Measurements from ENCODE around the gene CD58. TPM values are rescaled to one million over a fixed set of nuclear protein-coding genes. Genes with fewer than 3 reads are reported as not detected.

Gene CD58
- total and polyA plus RNA-seq, 11 donors = 19.6 to 45.8 (median 30.8) TPM

DNA sequence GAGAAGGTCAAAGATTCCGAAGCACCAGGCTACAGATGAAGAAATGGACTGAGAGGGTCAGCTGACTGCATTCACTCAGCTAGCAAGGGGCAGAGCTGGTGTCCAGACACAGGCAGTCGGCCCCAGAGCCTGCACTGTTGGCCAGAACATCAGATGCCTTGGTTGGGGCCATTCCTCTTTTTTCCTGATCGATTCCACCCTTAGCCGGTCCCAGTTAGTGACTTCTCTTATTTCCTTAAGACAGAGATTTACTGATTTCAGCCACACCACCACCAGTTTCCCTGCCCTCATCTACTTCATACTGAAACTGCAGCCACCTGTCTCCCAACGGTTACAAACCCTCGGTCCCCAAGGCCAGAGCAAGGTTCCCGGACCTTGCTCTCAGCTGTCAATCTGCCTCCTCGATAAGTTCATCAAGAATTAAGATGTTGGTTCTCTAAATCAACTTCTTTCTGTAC lies 11.5 kb downstream of the CD58 start:
- ATAC-seq = no peak
- no peak for TF ChIP-seq POLR2A (IDR thresholded peaks at IDR 0.05)
- TF ChIP-seq, protein P1, sequence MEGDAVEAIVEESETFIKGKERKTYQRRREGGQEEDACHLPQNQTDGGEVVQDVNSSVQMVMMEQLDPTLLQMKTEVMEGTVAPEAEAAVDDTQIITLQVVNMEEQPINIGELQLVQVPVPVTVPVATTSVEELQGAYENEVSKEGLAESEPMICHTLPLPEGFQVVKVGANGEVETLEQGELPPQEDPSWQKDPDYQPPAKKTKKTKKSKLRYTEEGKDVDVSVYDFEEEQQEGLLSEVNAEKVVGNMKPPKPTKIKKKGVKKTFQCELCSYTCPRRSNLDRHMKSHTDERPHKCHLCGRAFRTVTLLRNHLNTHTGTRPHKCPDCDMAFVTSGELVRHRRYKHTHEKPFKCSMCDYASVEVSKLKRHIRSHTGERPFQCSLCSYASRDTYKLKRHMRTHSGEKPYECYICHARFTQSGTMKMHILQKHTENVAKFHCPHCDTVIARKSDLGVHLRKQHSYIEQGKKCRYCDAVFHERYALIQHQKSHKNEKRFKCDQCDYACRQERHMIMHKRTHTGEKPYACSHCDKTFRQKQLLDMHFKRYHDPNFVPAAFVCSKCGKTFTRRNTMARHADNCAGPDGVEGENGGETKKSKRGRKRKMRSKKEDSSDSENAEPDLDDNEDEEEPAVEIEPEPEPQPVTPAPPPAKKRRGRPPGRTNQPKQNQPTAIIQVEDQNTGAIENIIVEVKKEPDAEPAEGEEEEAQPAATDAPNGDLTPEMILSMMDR (IDR thresholded peaks at IDR 0.05) = no peak
- DNase-seq = no peak
- peaks cover 0 to 8% (median 0%) of the 10 kb centered on the region in 9 donors for H3K36me3 ChIP-seq
- peaks cover 0 to 9% (median 0%) of the 10 kb centered on the region in 12 donors for H3K9me3 ChIP-seq
- H3K27ac ChIP-seq = no peak overlapping the region
- H3K4me3 ChIP-seq = no peak overlapping the region
- H3K4me1 ChIP-seq = peaks cover 0 to 83% (median 31%) of the 10 kb centered on the region in 12 donors
- intact Hi-C loops (cut with DNase I) = loop anchor here in 1 of 10 donors (5.0 kb wide), 1 partner anchor 57 kb away; no protein-coding TSS in a partner anchor
- WGBS, 4 donors = 82 to 88% (median 86%) methylated on average over 8 of the region's 8 CpGs
- H3K27me3 ChIP-seq = no peaks in the 10 kb centered on the region

DNA sequence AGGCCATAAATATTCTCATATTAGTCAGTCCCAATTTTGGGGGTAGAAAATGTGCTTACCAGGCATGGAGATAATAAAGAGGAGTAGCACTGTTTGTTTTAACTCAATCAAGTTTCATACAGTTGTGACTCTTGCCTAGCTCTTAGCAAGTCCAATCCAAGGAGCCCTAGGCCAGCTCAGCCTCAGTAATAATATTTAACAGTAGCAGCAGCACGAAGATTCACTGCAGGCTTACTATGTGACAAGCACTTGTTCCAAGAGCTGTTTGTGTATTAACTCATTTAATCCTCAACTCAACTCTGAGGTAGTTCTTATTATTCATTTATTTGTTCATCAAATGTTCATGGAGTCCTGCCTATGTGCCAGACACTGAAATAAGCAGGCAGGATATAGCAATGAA lies 12.3 kb downstream of the CD58 start:
- peaks cover 0 to 2% (median 0%) of the 10 kb centered on the region in 9 donors for H3K36me3 ChIP-seq

DNA sequence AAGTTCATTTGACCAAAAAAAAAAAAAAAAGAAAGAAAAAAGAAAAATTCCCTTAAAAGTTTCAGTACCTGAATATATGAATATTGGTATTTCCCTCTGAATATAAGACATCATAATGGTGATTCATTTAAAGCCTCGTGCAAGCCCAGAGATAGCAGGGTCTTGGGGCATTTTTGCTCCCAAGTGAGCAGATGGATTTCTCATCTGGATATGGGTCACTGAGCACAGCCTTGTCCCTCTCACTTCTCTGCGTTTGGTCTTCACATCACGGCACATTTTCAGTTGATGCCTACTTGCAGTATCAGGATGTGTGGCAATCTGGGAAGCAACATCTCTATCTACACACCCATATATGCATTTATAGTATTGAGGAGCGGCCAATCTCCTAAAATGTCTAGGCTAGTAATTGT lies 12.7 kb downstream of the CD58 start:
- peaks cover 0 to 91% (median 35%) of the 10 kb centered on the region in 12 donors for H3K4me1 ChIP-seq
- no peak for TF ChIP-seq POLR2A (IDR thresholded peaks at IDR 0.05)
- TF ChIP-seq, protein P1 (IDR thresholded peaks at IDR 0.05) = no peak
- intact Hi-C loops (cut with DNase I) = loop anchor here in 1 of 10 donors (5.0 kb wide), 1 partner anchor 56 kb away; no protein-coding TSS in a partner anchor

More for the DNA sequence above, 12.3 kb downstream of the CD58 start:
- ATAC-seq (no peak), DNase-seq (no peak)
- H3K4me3 ChIP-seq = no peak overlapping the region
- H3K4me1 ChIP-seq = peaks cover 0 to 87% (median 34%) of the 10 kb centered on the region in 12 donors
- intact Hi-C loops (cut with DNase I) = loop anchor here in 1 of 10 donors (5.0 kb wide), 1 partner anchor 56 kb away; no protein-coding TSS in a partner anchor
- 73 to 86% (median 83%) methylated on average over 1 of the region's 1 CpG for WGBS, 4 donors
- peaks cover 0 to 4% (median 0%) of the 10 kb centered on the region in 12 donors for H3K9me3 ChIP-seq
- no peaks in the 10 kb centered on the region for H3K27me3 ChIP-seq
- H3K27ac ChIP-seq = no peak overlapping the region
- TF ChIP-seq POLR2A (IDR thresholded peaks at IDR 0.05) = no peak
- TF ChIP-seq, protein P1 (IDR thresholded peaks at IDR 0.05) = no peak

DNA sequence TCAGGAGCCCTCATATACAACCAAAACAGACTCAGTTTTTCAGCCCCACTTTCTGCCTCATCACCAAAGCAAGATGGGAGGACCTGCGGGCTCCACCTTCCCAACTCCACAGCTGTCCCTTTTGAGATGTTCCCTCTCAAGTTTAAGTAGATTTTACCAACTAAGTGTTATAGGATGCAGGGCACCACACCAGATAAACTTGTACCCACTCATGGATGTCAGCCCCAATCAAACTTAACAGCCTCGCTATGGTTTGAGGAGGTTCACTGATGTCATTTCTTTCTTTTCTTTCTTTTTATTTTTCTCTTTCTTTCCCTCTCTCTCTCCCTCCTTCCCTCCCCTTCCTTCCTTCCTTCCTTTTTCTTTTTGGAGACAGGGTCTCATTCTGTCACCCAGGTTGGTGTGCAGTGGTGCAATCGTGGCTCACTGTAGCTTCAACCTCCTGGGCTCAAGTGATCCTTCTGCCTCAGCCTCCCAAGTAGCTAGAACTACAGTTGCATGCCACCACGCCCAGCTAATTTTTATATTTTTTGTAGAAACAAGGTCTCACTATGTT lies 13.4 kb downstream of the CD58 start:
- 85 to 89% (median 85%) methylated on average over 4 of the region's 4 CpGs for WGBS, 4 donors
- DNase-seq (no peak), ATAC-seq (no peak)
- no peak overlapping the region for H3K4me3 ChIP-seq
- no peaks in the 10 kb centered on the region for H3K36me3 ChIP-seq
- intact Hi-C loops (cut with DNase I) = loop anchor here in 1 of 10 donors (5.0 kb wide), 1 partner anchor 55 kb away; no protein-coding TSS in a partner anchor
- no peaks in the 10 kb centered on the region for H3K27me3 ChIP-seq
- TF ChIP-seq, protein P1 (IDR thresholded peaks at IDR 0.05) = no peak
- no peak for TF ChIP-seq POLR2A (IDR thresholded peaks at IDR 0.05)
- H3K4me1 ChIP-seq = peaks cover 0 to 95% (median 35%) of the 10 kb centered on the region in 12 donors
- no peaks in the 10 kb centered on the region for H3K9me3 ChIP-seq
- peak overlapping the region in 4 of 12 donors; percentile 3 to 70 (median 32) for H3K27ac ChIP-seq

More for the DNA sequence above, 12.7 kb downstream of the CD58 start:
- no peak overlapping the region for H3K4me3 ChIP-seq
- H3K9me3 ChIP-seq = no peaks in the 10 kb centered on the region
- H3K36me3 ChIP-seq = no peaks in the 10 kb centered on the region
- no peaks in the 10 kb centered on the region for H3K27me3 ChIP-seq
- DNase-seq (no peak), ATAC-seq (no peak)
- H3K27ac ChIP-seq = no peak overlapping the region
- WGBS, 4 donors = 84 to 92% (median 91%) methylated on average over 4 of the region's 4 CpGs
